ENCODE results near the gene ARL6IP6. TPM values are rescaled to one million over a fixed set of nuclear protein-coding genes. Genes with fewer than 3 reads are reported as not detected.

Gene ARL6IP6
- total and polyA plus RNA-seq, 2 experiments from 2014 or later: 49.1 to 65.4 TPM

GRCh38 chr2:152723918-152724317 is 5.5 kb downstream of the ARL6IP6 start:
- Histone ChIP-seq H3K27ac (ENCODE audit: low read depth) (no peak overlapping the region), H3F3A (replicated peaks; ENCODE audit: low read depth) (no peaks in the 10 kb centered on the region), H3K79me2 (replicated peaks; ENCODE audit: insufficient read depth) (peaks cover 96% of the 10 kb centered on the region), H3K9me2 (ENCODE audit: insufficient read depth) (no peaks in the 10 kb centered on the region), H3K4me3 (no peak overlapping the region), H3K4me1 (ENCODE audit: insufficient read depth) (0 out of 2 replicates have a peak, but pooled peaks cover 6% of the 10 kb centered on the region), H4K20me1 (replicated peaks; ENCODE audit: insufficient read depth) (peaks cover 13% of the 10 kb centered on the region; the same call in 1 of the 2 replicates), H3K36me3 (ENCODE audit: insufficient read depth) (no peaks in the 10 kb centered on the region), H3K4me2 (no peak overlapping the region), H2AFZ (no peak overlapping the region), H3K27me3 (ENCODE audit: insufficient read depth) (no peaks in the 10 kb centered on the region)
- Mint-ChIP-seq H3K4me3 (no peak overlapping the region), H3K4me1 (peaks cover 9% of the 10 kb centered on the region), H3K27me3 (ENCODE audit: insufficient read depth, low read depth, poor library complexity) (peaks cover under 1% of the 10 kb centered on the region), H3K9me3 (no peaks in the 10 kb centered on the region; the same call in 2 of the 3 replicates), H3K36me3 (ENCODE audit: low read depth) (peaks cover 19% of the 10 kb centered on the region), H3K27ac (no peak overlapping the region)
- no peak for TF ChIP-seq STAT1 (IDR thresholded peaks at IDR 0.05; ENCODE audit: unreplicated experiment)
- no peak for TF ChIP-seq ZNF114 (CRISPR knock-in tag; IDR thresholded peaks at IDR 0.05)
- no peak for TF ChIP-seq NANOG (IDR thresholded peaks at IDR 0.05; ENCODE audit: borderline replicate concordance)
- no peak for TF ChIP-seq EZH2 (IDR thresholded peaks at IDR 0.05; ENCODE audit: low read depth, unreplicated experiment)
- TF ChIP-seq, protein P1, sequence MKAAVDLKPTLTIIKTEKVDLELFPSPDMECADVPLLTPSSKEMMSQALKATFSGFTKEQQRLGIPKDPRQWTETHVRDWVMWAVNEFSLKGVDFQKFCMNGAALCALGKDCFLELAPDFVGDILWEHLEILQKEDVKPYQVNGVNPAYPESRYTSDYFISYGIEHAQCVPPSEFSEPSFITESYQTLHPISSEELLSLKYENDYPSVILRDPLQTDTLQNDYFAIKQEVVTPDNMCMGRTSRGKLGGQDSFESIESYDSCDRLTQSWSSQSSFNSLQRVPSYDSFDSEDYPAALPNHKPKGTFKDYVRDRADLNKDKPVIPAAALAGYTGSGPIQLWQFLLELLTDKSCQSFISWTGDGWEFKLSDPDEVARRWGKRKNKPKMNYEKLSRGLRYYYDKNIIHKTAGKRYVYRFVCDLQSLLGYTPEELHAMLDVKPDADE (IDR thresholded peaks at IDR 0.05): no peak
- TF ChIP-seq CTCF (conservative IDR thresholded peaks at IDR 0.05; ENCODE audit: low read depth in 2 of 2): no peak
- no peak for TF ChIP-seq CREB1 (CRISPR knock-in tag; IDR thresholded peaks at IDR 0.05; ENCODE audit: low read depth)
- no peak for TF ChIP-seq ZNF331 (CRISPR knock-in tag; IDR thresholded peaks at IDR 0.05; ENCODE audit: low read depth)
- no peak for TF ChIP-seq ZNF462 (CRISPR knock-in tag; IDR thresholded peaks at IDR 0.05)
- TF ChIP-seq EZH2phosphoT487 (IDR thresholded peaks at IDR 0.05; ENCODE audit: unreplicated experiment): no peak
- DNase-seq (ENCODE audit: low spot score) (no peak), ATAC-seq (no peak)
